Measurements from ENCODE around the gene OTUD3.
"Not testable (repeated sequence)": the region's sequence is repeated elsewhere in the genome, so short reads cannot be mapped to it uniquely, and the experiment has no call there.

Gene OTUD3

GRCh38 chr1:19920132-19920710 lies 38.0 kb downstream of the OTUD3 start:
- DNase-seq (ENCODE audit: low spot score), result no peak

- DNase-seq (ENCODE audit: low spot score), result no peak
These were observed 39.1 kb downstream of the OTUD3 start for GRCh38 chr1:19921310-19921709.

- DNase-seq (ENCODE audit: low spot score), result no peak
These were observed 40.0 kb downstream of the OTUD3 start for GRCh38 chr1:19922015-19922688.

- no peak for DNase-seq (ENCODE audit: low spot score)
These were observed 41.1 kb downstream of the OTUD3 start, which contains the start of gene PLA2G2E for GRCh38 chr1:19923137-19923952. PLA2G2E (minus strand) TSS chr1:19923617; CDS start chr1:19923559, 58 bp downstream.

GRCh38 chr1:19923953-19924346 lies 41.8 kb downstream of the OTUD3 start:
- no peak for DNase-seq (ENCODE audit: low spot score)

DNA sequence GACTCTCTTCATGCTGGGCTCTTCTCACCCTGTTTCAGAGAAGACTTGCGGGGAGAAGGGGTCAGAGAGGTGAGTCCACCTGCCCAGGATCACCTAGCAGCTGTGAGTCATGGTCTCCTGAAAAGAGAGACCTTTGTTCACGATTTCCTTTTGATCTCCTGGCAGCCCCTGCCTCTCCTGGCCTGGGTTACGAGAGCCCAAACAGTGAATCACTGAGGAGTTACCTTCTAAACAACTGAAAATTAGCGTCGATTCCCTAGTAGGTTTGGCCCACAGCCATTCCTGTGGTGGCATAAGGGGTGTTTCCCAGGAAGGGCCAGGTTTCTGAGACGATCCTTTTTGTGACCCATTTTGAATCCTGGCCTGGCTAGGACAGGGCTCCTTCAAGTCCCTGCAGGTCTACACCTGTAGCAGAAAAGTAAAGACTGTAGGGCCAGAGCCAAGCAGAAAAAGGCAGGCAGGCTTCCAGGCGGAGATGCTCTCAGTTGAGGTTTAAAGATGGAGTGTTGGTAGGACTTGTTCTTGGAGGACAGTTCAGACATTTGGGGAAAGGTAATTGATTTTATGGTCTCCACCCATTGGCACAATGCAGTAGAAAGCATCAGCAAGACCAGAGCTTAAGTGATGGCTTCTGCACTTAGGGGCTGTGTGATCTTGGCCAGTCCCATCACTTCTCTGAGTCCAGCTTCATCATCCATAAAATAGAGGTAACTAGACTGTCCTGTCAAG lies 43.3 kb downstream of the OTUD3 start:
- DNase-seq (ENCODE audit: low spot score), result no peak

DNA sequence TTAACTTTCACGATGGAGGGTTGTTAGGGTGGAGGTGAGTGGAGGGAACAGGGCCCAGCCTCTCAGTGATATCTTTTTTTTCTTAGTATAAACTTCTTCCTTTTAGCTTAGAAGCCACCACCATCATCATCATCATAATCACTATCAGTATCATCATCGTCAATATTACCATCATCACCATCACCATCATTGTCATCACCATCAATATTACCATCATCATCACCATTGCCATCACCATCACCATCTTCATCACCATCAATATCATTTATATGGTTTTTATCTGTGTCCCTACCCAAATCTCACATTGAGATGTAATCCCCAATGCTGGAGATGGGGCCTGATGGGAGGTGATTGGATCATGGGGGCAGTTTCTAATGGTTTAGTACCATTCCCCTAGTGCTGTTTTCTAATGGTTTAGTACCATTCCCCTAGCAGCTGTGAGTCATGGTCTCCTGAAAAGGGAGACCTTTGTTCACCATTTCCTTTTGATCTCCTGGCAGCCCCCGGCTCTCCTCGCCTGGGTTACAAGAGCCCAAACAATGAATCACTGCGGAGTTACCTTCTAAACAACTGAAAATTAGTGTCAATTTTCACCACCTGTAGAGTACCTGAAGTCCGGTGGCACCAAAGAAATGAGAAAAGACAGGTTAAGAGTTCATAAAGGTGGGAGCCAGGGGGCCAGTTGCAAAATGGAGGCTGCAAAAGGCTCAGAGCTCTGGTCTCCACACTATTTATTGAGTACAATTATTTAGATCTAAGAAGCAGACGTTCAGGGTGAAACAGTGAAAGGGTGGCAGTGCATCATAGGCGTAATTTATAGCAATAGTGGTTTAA lies 44.3 kb downstream of the OTUD3 start:
- no peak for DNase-seq (ENCODE audit: low spot score)

DNA sequence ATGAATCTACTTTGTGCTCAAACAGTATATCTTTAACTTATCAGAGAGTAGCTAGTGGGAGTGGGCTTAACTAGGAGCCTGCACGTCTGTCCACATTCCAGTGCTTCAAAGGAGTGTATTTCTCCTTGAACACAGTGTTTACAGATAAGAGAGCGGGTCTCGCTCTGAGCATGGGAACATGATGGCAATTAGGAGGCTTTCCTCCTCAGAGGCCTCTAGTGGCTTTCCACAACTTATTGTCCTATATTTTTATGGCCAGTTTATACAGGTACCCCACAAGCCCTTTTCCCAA lies 44.9 kb downstream of the OTUD3 start:
- not testable (repeated sequence) for DNase-seq (ENCODE audit: low spot score)

GRCh38 chr1:19932866-19933265 lies 50.7 kb downstream of the OTUD3 start:
- no peak for DNase-seq (ENCODE audit: low spot score)

DNA sequence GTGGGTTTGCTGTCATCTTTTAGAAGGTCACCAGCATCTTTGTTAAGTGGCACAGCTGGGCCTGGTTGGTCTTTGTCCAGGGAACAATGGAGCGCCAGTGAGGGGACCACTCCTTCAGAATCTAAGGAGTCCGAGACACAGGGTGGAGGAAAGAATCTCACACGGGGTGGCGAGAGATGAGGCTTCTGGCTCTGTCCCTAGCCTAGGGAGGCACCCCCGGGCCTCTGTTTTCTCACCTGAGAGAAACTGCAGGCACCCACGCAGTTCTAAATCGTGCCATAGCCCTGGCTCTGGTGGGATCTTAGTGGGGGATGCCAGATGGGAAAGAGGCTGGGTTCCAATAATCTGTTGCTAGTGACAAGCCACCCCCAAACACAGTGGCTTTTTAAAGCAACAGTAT lies 52.1 kb downstream of the OTUD3 start:
- no peak for DNase-seq (ENCODE audit: low spot score)

GRCh38 chr1:19936061-19936750 lies 54.0 kb downstream of the OTUD3 start:
- no peak for DNase-seq (ENCODE audit: low spot score)

- no peak for DNase-seq (ENCODE audit: low spot score)
These were observed 56.3 kb downstream of the OTUD3 start for GRCh38 chr1:19938472-19938871.

DNA sequence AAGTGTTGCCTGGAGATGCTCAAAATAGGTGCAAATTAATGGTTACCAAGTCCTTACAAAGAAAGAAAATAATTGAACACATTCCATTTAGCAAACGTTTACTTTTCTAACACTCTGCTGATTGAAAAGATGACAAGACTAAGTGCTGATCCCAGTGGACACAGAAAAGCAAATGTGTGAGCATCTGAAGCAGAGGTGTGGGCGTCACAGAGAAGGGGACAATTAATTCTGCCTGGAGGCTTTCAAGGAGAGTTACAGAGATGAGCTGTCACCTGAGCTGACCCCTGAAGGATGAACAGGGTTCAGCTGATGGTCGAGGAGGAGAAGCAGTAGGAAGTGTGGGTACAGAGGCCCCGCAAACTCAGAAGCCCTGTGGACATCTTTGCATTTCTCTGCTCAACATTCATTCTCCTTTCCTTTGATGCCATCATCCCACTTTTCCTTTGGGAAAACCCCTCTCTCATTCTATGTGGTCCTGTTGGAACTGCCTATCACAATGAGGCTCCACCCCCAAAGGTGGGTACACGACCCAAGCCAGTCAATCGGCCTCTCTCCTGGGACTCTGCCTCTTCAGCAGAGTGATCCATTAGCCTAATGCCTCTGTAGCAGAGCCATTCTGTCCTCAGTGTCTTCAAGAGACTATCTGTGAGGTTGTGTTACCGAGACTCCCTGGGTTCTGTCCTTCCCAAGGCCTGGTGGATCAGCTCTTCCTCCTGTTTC lies 58.5 kb downstream of the OTUD3 start:
- DNase-seq (ENCODE audit: low spot score), result no peak

- DNase-seq (ENCODE audit: low spot score), result no peak
These were observed 59.0 kb downstream of the OTUD3 start for GRCh38 chr1:19941206-19941568.

GRCh38 chr1:19942088-19942487 lies 59.9 kb downstream of the OTUD3 start:
- DNase-seq (ENCODE audit: low spot score), result no peak

DNA sequence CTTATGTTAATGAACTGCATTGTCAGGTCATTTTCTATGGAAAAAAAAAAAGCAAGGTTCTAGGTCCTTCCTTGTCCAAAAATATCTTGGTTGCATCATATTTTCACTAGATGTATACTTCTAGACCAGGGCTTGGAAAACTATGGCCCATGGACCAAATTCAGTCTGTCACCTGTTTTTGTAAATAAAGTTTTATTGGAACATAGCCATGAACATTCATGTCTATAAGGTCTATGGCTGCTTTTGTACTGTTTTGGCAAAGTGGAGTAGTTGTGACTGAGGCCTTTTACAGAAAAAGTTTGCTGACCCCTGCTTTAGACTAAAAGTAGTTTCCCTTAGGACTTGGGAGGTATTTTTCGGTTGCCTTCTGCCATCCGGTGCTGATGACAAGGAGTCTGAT lies 60.5 kb downstream of the OTUD3 start:
- no peak for DNase-seq (ENCODE audit: low spot score)

- DNase-seq (ENCODE audit: low spot score), result no peak
These were observed 63.7 kb downstream of the OTUD3 start for GRCh38 chr1:19945914-19946313.

DNA sequence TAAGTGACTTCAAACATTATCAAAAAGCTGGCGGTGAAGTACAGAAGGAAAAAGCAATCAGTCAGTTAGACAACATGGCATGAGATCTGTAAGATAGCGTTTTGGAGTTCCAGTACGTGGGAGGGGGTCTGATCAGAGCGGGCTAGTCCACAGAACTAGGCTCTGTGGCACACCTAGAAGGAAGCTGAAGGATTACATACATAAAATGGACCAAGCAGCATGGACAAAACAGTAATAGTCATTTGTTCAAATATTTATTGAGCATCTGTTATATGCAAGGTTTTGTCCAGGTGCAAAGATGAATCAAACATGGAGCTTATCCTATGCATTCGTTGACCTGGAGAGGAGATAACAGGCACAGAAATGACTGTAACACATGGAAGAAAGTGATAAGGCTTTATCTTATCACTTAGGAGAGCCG lies 64.1 kb downstream of the OTUD3 start:
- no peak for DNase-seq (ENCODE audit: low spot score)

GRCh38 chr1:19946971-19947370 lies 64.8 kb downstream of the OTUD3 start:
- DNase-seq (ENCODE audit: low spot score), result no peak

DNA sequence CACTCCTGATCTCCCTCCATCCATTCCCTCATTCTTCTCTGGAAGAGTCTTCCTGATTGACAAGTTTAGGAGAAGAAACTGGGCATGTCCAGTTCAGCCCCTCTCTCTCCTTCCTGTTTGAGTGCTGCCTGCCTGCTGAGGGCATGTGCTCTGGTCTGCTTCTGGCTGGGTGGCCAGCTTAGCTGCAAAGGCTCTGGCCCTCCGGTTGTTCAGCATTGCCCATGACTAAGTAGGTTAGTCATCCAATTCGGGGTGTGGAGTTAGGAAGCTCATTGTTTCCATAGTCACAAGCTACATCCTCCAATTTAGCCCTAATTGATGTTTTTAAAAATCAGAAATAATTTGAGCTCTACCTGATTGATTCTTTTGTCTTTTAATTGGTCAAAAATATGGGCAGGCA lies 66.8 kb downstream of the OTUD3 start:
- DNase-seq (ENCODE audit: low spot score), result no peak

- no peak for DNase-seq (ENCODE audit: low spot score)
These were observed 71.9 kb downstream of the OTUD3 start for GRCh38 chr1:19954059-19954458.
